Measurements from ENCODE around the gene RASAL1. TPM values are rescaled to one million over a fixed set of nuclear protein-coding genes. Genes with fewer than 3 reads are reported as not detected.
A peak's percentile ranks its signal among the peaks of the same experiment; 100 is the strongest.

Gene RASAL1
- polyA plus RNA-seq, 2 of the 4 experiments (the other 2 are of a cell fraction) = 0.30 to 0.34 TPM

GRCh38 chr12:113184098-113184899, 48.7 kb upstream of the RASAL1 start:
- FAIRE-seq (no peak), ATAC-seq (peak; percentile 66 to 81), DNase-seq (ENCODE audit: low read depth in 1 of 2, low spot score in 1 of 2) (no peak)
- Histone ChIP-seq H3K27ac (peak overlapping the region; percentile 96 to 98), H3K4me1 (peaks cover 20% of the 10 kb centered on the region), H3K4me3 (peak overlapping the region; percentile 89), H3K4me2 (peak overlapping the region; percentile 78), H3K9me3 (no peaks in the 10 kb centered on the region)
- TF ChIP-seq, protein P1, sequence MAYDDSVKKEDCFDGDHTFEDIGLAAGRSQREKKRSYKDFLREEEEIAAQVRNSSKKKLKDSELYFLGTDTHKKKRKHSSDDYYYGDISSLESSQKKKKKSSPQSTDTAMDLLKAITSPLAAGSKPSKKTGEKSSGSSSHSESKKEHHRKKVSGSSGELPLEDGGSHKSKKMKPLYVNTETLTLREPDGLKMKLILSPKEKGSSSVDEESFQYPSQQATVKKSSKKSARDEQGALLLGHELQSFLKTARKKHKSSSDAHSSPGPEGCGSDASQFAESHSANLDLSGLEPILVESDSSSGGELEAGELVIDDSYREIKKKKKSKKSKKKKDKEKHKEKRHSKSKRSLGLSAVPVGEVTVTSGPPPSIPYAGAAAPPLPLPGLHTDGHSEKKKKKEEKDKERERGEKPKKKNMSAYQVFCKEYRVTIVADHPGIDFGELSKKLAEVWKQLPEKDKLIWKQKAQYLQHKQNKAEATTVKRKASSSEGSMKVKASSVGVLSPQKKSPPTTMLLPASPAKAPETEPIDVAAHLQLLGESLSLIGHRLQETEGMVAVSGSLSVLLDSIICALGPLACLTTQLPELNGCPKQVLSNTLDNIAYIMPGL (CRISPR knock-in tag; IDR thresholded peaks at IDR 0.05; ENCODE audit: borderline replicate concordance) = no peak
- TF ChIP-seq CTCF (IDR thresholded peaks at IDR 0.05) (no peak), HOXA7 (CRISPR knock-in tag; IDR thresholded peaks at IDR 0.05) (no peak), EP300 (IDR thresholded peaks at IDR 0.05) (no peak), SMC3 (IDR thresholded peaks at IDR 0.05) (no peak), FOXS1 (CRISPR knock-in tag; IDR thresholded peaks at IDR 0.05) (no peak), RCOR1 (IDR thresholded peaks at IDR 0.05; ENCODE audit: low read depth, low read length) (no peak), TFCP2L1 (CRISPR knock-in tag; IDR thresholded peaks at IDR 0.05) (no peak), RARB (CRISPR knock-in tag; IDR thresholded peaks at IDR 0.05) (no peak)
- TF ChIP-seq, protein P2, sequence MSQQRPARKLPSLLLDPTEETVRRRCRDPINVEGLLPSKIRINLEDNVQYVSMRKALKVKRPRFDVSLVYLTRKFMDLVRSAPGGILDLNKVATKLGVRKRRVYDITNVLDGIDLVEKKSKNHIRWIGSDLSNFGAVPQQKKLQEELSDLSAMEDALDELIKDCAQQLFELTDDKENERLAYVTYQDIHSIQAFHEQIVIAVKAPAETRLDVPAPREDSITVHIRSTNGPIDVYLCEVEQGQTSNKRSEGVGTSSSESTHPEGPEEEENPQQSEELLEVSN (IDR thresholded peaks at IDR 0.05; ENCODE audit: borderline replicate concordance, low read depth) = no peak
- 15% methylated on average over 26 of the region's 26 CpGs for WGBS (ENCODE audit: missing lambda C conversion rate)
- ChIA-PET POLR2A (interaction anchor here (0.7 to 2.4 kb wide), 4 partner anchors 10 to 238 kb away, joined by 3 to 12 read pairs (median 9); partner anchors contain the start of genes SDSL and TPCN1), CTCF (interaction anchor here (0.8 to 3.7 kb wide), 4 partner anchors 10 to 136 kb away, joined by 3 to 20 read pairs (median 4); no protein-coding TSS in a partner anchor)

DNA sequence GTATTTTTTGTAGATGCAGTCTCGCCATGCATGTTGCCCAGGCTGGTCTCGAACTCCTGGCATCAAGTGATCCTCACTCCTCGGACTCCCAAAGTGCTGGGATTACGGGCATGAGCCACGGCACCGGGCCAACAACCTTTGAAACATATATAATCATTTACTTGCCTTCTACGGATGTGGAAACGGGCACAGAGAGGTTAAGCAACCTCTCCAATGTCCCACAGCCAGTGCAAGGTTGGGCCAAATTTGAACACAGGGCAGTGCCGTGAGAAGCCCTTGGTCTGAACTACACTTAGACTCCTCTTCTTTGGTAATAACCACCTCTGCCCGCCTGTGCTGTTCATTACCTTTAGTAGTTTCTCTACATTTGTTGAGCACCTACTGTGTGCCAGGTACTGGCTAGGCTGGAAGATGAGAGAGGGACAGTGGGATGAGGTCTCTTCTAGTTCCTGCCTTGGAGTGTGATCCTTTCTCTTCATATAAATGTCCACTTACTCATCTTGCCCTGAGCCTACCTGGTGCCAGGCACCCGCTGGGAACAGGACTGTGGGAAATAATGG, 47.5 kb upstream of the RASAL1 start:
- ATAC-seq = no peak
- DNase-seq (ENCODE audit: low read depth in 1 of 2, low spot score in 1 of 2) = no peak
- ChIA-PET CTCF (interaction anchor here (1.0 to 3.7 kb wide), 3 partner anchors 9 to 135 kb away, joined by 3 to 20 read pairs (median 3); no protein-coding TSS in a partner anchor), POLR2A (no interaction called here)
- Histone ChIP-seq H3K9me3 (no peaks in the 10 kb centered on the region), H3K4me2 (peak overlapping the region; percentile 78), H3K4me1 (peaks cover 20% of the 10 kb centered on the region), H3K27ac (0 out of 6 replicates have a peak overlapping the region, but pooled peaks of 1 of the 2 experiments have one; percentile 4), H3K4me3 (no peak overlapping the region)
- no peak for FAIRE-seq
- TF ChIP-seq FOSB (CRISPR knock-in tag; IDR thresholded peaks at IDR 0.05) = no peak
- TF ChIP-seq, protein P3, sequence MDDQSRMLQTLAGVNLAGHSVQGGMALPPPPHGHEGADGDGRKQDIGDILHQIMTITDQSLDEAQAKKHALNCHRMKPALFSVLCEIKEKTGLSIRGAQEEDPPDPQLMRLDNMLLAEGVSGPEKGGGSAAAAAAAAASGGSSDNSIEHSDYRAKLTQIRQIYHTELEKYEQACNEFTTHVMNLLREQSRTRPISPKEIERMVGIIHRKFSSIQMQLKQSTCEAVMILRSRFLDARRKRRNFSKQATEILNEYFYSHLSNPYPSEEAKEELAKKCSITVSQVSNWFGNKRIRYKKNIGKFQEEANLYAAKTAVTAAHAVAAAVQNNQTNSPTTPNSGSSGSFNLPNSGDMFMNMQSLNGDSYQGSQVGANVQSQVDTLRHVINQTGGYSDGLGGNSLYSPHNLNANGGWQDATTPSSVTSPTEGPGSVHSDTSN (IDR thresholded peaks at IDR 0.05) = no peak
- no peak for TF ChIP-seq POLR2AphosphoS2 (conservative IDR thresholded peaks at IDR 0.05; ENCODE audit: low read length)
- 93% methylated on average over 11 of the region's 11 CpGs for WGBS (ENCODE audit: missing lambda C conversion rate)

DNA sequence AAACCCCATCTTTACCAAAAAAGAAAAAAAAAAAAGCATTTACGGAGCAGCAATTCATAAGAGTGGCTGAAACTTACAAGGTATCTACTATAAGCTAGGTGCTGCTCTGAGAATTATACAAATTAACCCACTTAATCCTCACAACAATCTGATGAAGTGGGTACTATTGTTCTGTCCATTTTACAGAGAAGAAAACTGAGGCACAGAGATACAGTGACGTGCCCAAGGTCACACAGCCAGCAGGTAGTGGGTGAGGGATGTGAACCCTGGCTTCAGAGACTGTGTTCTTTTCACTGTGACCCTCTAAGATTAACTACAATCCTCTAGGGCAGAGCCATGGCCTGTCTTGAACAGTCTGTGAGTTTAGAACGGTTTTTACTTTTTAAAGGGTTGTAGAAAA, 46.4 kb upstream of the RASAL1 start:
- 88% methylated on average over 3 of the region's 3 CpGs for WGBS (ENCODE audit: missing lambda C conversion rate)
- POLR2A ChIA-PET = no interaction called here
- Histone ChIP-seq H3K4me3 (no peak overlapping the region), H3K4me2 (no peak overlapping the region), H3K27ac (no peak overlapping the region), H3K9me3 (peaks cover 8% of the 10 kb centered on the region; the same call in 2 of the 3 replicates), H3K4me1 (peaks cover 17% of the 10 kb centered on the region)
- FAIRE-seq (no peak), ATAC-seq (no peak), DNase-seq (ENCODE audit: low read depth in 1 of 2, low spot score in 1 of 2) (no peak)
- CTCF ChIA-PET = interaction anchor here (0.7 to 1.4 kb wide), 3 partner anchors 9 to 134 kb away, joined by 3 to 4 read pairs (median 3); no protein-coding TSS in a partner anchor
- no peak for TF ChIP-seq HES2 (IDR thresholded peaks at IDR 0.05)
- TF ChIP-seq, protein P1 (CRISPR knock-in tag; IDR thresholded peaks at IDR 0.05; ENCODE audit: borderline replicate concordance) = no peak
- no peak for TF ChIP-seq ATOH8 (CRISPR knock-in tag; IDR thresholded peaks at IDR 0.05; ENCODE audit: low read depth)
- TF ChIP-seq CEBPB (IDR thresholded peaks at IDR 0.05) = no peak
- TF ChIP-seq, protein P4, sequence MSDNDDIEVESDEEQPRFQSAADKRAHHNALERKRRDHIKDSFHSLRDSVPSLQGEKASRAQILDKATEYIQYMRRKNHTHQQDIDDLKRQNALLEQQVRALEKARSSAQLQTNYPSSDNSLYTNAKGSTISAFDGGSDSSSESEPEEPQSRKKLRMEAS (IDR thresholded peaks at IDR 0.05) = no peak
- TF ChIP-seq SMC3 (IDR thresholded peaks at IDR 0.05) = no peak
- TF ChIP-seq ZSCAN20 (CRISPR knock-in tag; IDR thresholded peaks at IDR 0.05) = no peak
